Small intestine (tissue), 16 donors: ENCODE data around the gene SSTR1. TPM values are rescaled to one million over a fixed set of nuclear protein-coding genes. Genes with fewer than 3 reads are reported as not detected.

Experiments used
- DNase-seq, 2 donors: peaks; one replicate each; pipeline versions ENCODE4 v3.0.0 to v3.0.0-alpha.2; 2013
- FAIRE-seq: peaks from 2 replicates; lab custom pipeline; 2012; peaks lifted over from hg19 to GRCh38; lab: Jason Lieb, UNC
- H3K27ac ChIP-seq, 3 donors: one replicate each; pipeline ENCODE4 v1.5.1; 2013; ENCODE audit warnings: low read length in 2 of 3, mild to moderate bottlenecking in 2 of 3, control low read depth in 1 of 3, inconsistent platforms in 1 of 3, low read depth in 1 of 3, moderate library complexity in 1 of 3
- H3K27me3 ChIP-seq, 3 donors: one replicate each; pipeline ENCODE4 v1.6.1; 2013; ENCODE audit warnings: low read length in 3 of 3, inconsistent platforms in 1 of 3; ENCODE audit not compliant: control insufficient read depth in 3 of 3, insufficient read depth in 3 of 3
- H3K36me3 ChIP-seq, 3 donors: one replicate each; pipeline ENCODE4 v1.6.1; 2013; ENCODE audit warnings: low read length in 3 of 3, inconsistent platforms in 1 of 3, low read depth in 1 of 3, mild to moderate bottlenecking in 1 of 3, moderate library complexity in 1 of 3; ENCODE audit not compliant: control insufficient read depth in 3 of 3, insufficient read depth in 2 of 3
- H3K4me1 ChIP-seq, 3 donors: one replicate each; pipeline ENCODE4 v1.6.1; 2013; ENCODE audit warnings: low read length in 2 of 3, inconsistent platforms in 1 of 3, low read depth in 1 of 3, mild to moderate bottlenecking in 1 of 3, moderate library complexity in 1 of 3; ENCODE audit not compliant: control insufficient read depth in 3 of 3, insufficient read depth in 2 of 3
- H3K4me3 ChIP-seq, 3 donors: one replicate each; pipeline ENCODE4 v1.5.1; 2013; ENCODE audit warnings: low read length in 3 of 3, control low read depth in 1 of 3, inconsistent platforms in 1 of 3, low read depth in 1 of 3, mild to moderate bottlenecking in 1 of 3, moderate library complexity in 1 of 3
- H3K9me3 ChIP-seq, 2 donors: one replicate each; pipeline ENCODE4 v1.6.1; 2013; ENCODE audit warnings: low read depth in 1 of 2, low read length in 1 of 2; ENCODE audit not compliant: control insufficient read depth in 2 of 2, insufficient read depth in 1 of 2
- WGBS, 3 donors: extraction: QIAGEN DNeasy Blood & Tissue Kit; methylation state at CpG; one replicate each; pipeline ENCODE4 v1.1.7; 2013; 5-methylcytosine and 5-hydroxymethylcytosine counted together
- long read RNA-seq, 10 donors: transcript quantifications; one replicate each; lab custom pipeline, GENCODE V29; 2026
- polyA plus RNA-seq, 4 donors: library from polyadenylated mRNA; stranded (reverse) in 3 of 4; unstranded in 1 of 4; fragments of 200-250 nt in 3 of 4; fragments of 120-200 nt in 1 of 4; gene quantifications; one replicate each; pipeline versions ENCODE4 v1.2.1 to v1.2.3, GENCODE V29; 2013
- donor health status: healthy with polysubstance abuse.
- donor health status: control.
- donor health status: control.
- donor health status: Bipolar disorder and iron deficiency.
- donor health status: healthy.

Gene SSTR1
- 10 to 100 TPM in 2 of 4 donors, 1 to 10 TPM in 2; 7.8 to 32.7 (median 9.9) TPM for polyA plus RNA-seq
- long read RNA-seq, donor 1, result 0 reads
- long read RNA-seq, donor 2, partial matches to known transcripts, result 6 of 6 reads
- long read RNA-seq, donor 2, other reads (novel, unspliced or antisense), result 0 of 6 reads
- long read RNA-seq, donor 3, result 0 reads
- long read RNA-seq, donor 4, result 0 reads
- long read RNA-seq, donor 5, result 0 reads
- long read RNA-seq, donor 6, partial matches to known transcripts, result 29 of 29 reads
- long read RNA-seq, donor 6, other reads (novel, unspliced or antisense), result 0 of 29 reads
- long read RNA-seq, donor 7, result 0 reads
- long read RNA-seq, donor 8, result 0 reads
- long read RNA-seq, donor 9, partial matches to known transcripts, result 9 of 9 reads
- long read RNA-seq, donor 9, other reads (novel, unspliced or antisense), result 0 of 9 reads
- long read RNA-seq, donor 10, partial matches to known transcripts, result 18 of 18 reads
- long read RNA-seq, donor 10, other reads (novel, unspliced or antisense), result 0 of 18 reads

- H3K4me3 ChIP-seq, result peak within 1 kb of the TSS in 2 of 3 donors; percentile 60 to 72
- peak within 1 kb of the TSS; percentile 88 to 98 (median 89) for H3K27ac ChIP-seq
- 2 to 3% (median 3%) methylated on average over 49 of the region's 49 CpGs for WGBS, 3 donors
- peak; percentile 95 to 98 for DNase-seq
- FAIRE-seq, result no peak
- H3K27me3 ChIP-seq, result peaks cover 0 to 21% (median 0%) of the 10 kb centered on the region in 3 donors
- peaks cover 0 to 9% (median 3%) of the 10 kb centered on the region in 3 donors for H3K4me1 ChIP-seq
- H3K9me3 ChIP-seq, result peaks cover 0 to 3% of the 10 kb centered on the region in 2 donors
- H3K36me3 ChIP-seq, result no peaks in the 10 kb centered on the region
Observed at GRCh38 chr14:38207736-38208617, at the start of gene SSTR1. Gene SSTR1, plus strand, starts transcription at chr14:38207904. Its CDS starts 1,486 bp downstream, at chr14:38209390.

- H3K4me3 ChIP-seq, result no peak overlapping the region
- FAIRE-seq (no peak), DNase-seq (no peak)
- no peaks in the 10 kb centered on the region for H3K36me3 ChIP-seq
- H3K4me1 ChIP-seq, result no peaks in the 10 kb centered on the region
- no peaks in the 10 kb centered on the region for H3K27me3 ChIP-seq
- H3K27ac ChIP-seq, result no peak overlapping the region
- H3K9me3 ChIP-seq, result no peaks in the 10 kb centered on the region
Observed at GRCh38 chr14:38158468-38158867, 49.2 kb upstream of the SSTR1 start.

- no peaks in the 10 kb centered on the region for H3K9me3 ChIP-seq
- no peak overlapping the region for H3K4me3 ChIP-seq
- no peaks in the 10 kb centered on the region for H3K27me3 ChIP-seq
- no peaks in the 10 kb centered on the region for H3K36me3 ChIP-seq
- H3K4me1 ChIP-seq, result no peaks in the 10 kb centered on the region
- WGBS, 3 donors, result 31 to 48% (median 44%) methylated on average over 2 of the region's 2 CpGs
- DNase-seq, result no peak
- H3K27ac ChIP-seq, result no peak overlapping the region
- FAIRE-seq, result no peak
Observed at GRCh38 chr14:38168416-38168815, 39.3 kb upstream of the SSTR1 start.

- no peaks in the 10 kb centered on the region for H3K9me3 ChIP-seq
- no peak overlapping the region for H3K4me3 ChIP-seq
- H3K36me3 ChIP-seq, result no peaks in the 10 kb centered on the region
- no peak overlapping the region for H3K27ac ChIP-seq
- H3K4me1 ChIP-seq, result no peaks in the 10 kb centered on the region
- WGBS, 3 donors, result 61 to 67% (median 63%) methylated on average over 2 of the region's 2 CpGs
- no peaks in the 10 kb centered on the region for H3K27me3 ChIP-seq
- DNase-seq (no peak), FAIRE-seq (no peak)
Observed at GRCh38 chr14:38171197-38171596, 36.5 kb upstream of the SSTR1 start.

GRCh38 chr14:38174711-38175110 is 33.0 kb upstream of the SSTR1 start:
- Histone ChIP-seq H3K4me1 (no peaks in the 10 kb centered on the region), H3K27me3 (no peaks in the 10 kb centered on the region), H3K4me3 (no peak overlapping the region), H3K36me3 (no peaks in the 10 kb centered on the region), H3K27ac (no peak overlapping the region), H3K9me3 (no peaks in the 10 kb centered on the region)
- no peak for DNase-seq
- WGBS, 3 donors, result 76 to 87% (median 80%) methylated on average over 2 of the region's 2 CpGs
- no peak for FAIRE-seq

- WGBS, 3 donors, result 72 to 85% (median 83%) methylated on average over 2 of the region's 2 CpGs
- no peak for DNase-seq
- no peak for FAIRE-seq
- no peaks in the 10 kb centered on the region for H3K27me3 ChIP-seq
- H3K4me3 ChIP-seq, result no peak overlapping the region
- H3K27ac ChIP-seq, result no peak overlapping the region
- no peaks in the 10 kb centered on the region for H3K36me3 ChIP-seq
- H3K4me1 ChIP-seq, result no peaks in the 10 kb centered on the region
- H3K9me3 ChIP-seq, result no peaks in the 10 kb centered on the region
Observed at GRCh38 chr14:38175658-38176057, 32.0 kb upstream of the SSTR1 start.

GRCh38 chr14:38176379-38176778 is 31.3 kb upstream of the SSTR1 start:
- no peak overlapping the region for H3K27ac ChIP-seq
- 61 to 91% (median 74%) methylated on average over 1 of the region's 1 CpG for WGBS, 3 donors
- H3K27me3 ChIP-seq, result no peaks in the 10 kb centered on the region
- H3K4me1 ChIP-seq, result no peaks in the 10 kb centered on the region
- no peak for DNase-seq
- no peaks in the 10 kb centered on the region for H3K36me3 ChIP-seq
- no peak for FAIRE-seq
- H3K9me3 ChIP-seq, result no peaks in the 10 kb centered on the region
- H3K4me3 ChIP-seq, result no peak overlapping the region

- no peak for FAIRE-seq
- Histone ChIP-seq H3K27ac (no peak overlapping the region), H3K9me3 (no peaks in the 10 kb centered on the region), H3K27me3 (peaks cover 0 to 3% (median 0%) of the 10 kb centered on the region in 3 donors), H3K36me3 (no peaks in the 10 kb centered on the region), H3K4me1 (no peaks in the 10 kb centered on the region), H3K4me3 (no peak overlapping the region)
- DNase-seq, result no peak
Observed at GRCh38 chr14:38184132-38184531, 23.6 kb upstream of the SSTR1 start.
